GM04503 (cell line): ENCODE measurements around the gene MDC1.
"Not testable (repeated sequence)": the region's sequence is repeated elsewhere in the genome, so short reads cannot be mapped to it uniquely, and the experiment has no call there.

Experiments
- DNase-seq: peaks from one replicate; pipeline ENCODE4 v3.0.0-alpha.2; 2012; ENCODE audit warnings: low read depth

Gene MDC1

DNA sequence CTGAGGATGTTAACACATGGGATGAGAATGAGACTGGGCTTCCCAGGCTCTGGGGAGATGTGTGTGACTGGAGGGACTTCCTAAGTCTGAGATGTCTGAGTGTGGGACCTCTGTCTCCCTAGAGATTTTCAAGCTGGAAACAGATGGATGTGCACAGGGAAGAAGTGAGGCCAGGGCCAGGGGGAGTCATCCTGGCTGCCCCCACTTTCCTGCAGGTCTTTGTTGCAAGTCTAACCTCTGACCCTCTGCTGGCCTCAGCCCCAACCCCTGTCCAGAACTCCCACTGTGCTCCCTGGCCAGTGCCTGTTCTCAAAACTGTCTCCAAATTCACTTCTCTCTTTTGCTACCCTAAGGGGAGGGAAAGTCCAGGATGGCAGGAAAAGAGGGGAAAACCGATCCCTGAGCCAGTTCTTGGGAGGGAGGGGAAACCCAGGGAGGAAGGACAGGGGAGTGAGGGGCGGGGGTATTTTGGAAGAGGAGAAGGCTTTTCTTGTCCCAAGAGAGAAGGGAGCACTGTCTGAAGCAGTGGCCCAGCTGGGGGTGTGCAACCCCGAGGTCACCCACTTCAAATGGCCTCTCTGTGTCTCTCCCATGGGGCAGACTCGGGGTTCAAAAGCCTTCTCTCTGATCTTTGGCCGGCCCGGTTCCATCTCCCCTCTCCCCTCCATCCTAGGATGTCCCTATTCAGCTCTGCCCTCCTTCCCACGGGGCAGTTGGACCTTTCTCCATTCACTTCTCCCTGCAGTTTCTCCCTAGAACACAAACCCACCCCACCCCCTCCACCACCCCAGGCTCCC is 33.7 kb downstream of the MDC1 start:
- DNase-seq: no peak

DNA sequence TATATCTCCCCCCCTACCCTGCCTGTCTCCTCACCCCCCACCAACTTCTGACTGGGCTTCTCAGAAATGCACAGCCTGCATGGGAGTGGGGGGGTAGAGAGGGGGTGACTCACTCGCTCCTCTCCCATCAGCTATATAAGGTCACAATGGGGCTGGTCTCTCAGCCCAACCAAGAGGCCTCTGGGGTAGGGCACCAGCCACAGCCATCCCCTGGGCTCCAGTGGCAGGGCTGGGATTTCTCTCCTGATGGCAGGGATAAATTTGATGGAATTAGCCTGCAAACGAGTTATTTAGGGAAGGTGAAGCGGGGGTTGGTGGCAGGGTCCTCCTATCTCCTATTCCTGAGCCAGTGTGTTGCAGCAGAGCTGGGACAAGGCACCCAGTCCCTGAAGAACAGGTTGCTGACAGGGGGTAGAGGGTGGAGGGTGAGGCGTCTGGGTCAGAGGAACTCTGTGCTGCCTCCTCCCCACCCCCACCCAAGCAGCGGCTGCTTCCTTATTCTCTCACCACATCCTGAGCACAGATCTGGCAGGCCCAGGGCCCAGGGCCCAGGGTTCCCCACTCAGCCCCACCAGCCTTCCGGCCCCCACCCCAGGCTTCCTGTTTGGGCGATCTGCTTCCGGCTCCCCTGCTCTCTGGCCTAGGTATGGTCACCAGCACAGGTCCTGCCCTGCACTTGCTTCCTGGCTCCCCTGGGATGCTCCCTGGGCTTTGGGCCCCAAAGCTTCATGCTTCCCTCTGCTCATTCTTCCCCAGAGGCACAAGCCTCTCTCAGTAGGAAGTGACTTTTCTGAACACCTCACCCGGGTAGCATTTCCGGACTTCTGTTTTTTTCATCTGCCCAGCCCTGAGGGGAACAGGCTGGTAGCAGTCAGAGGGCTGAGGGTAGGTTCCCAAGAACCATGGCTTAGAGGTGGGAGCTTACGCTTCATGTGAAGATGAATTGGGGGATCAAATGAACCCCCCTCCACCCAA is 34.7 kb downstream of the MDC1 start:
- DNase-seq: peak; percentile 76

DNA sequence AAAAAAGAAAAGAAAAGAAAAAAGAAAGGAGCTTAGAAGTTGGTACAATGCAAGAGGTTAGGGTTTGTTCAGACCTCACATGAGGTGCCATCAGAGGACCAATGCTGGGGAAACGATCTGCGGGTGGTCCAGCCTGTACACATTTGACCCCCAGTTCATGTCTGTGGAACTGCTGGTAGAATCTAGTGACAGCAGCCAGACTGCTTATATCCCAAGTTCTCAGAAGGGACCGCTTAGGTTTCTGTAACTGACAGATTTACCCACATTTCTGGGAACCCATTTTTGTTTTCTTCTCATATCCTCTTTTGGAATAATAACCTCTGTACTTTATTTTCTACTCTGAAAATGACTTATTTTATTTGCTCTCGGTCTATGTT is 35.3 kb downstream of the MDC1 start:
- no peak for DNase-seq

DNA sequence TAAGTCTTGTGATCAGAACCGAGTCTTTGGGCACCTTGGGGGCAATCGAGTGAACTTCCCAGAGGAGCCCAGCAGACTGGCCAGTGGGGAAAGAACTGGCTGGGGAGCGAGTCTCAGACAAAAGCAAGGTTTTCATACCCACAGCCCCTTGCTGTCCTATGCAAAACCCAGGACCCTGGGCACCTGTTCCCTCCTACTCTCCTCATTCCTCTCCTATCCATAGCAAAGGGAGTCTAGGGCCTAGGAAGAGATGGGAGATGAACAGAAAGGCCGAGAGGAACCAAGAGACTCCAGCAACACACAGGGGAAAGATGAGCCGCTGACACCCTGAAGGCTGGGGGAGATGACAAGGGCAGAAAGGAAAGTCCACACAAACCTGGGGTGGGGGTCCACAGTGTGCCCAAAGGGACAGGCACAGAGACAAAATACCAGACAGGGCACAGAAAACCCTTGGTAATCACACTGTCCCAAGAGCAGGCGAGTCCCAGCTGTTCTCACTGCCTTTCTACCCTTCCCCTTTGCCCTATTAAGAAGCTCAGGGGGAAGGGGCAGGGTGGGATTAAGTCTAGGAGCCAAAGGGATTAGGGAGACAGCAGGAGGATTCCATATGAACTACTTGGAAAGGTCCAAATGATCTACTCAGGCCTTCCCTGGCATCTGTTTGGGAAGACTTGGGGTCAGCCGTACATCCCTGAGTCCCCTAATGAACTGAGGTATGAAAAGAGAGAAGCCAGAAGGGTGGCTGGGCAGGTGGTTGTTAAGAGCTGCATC is 37.1 kb downstream of the MDC1 start:
- no peak for DNase-seq

DNA sequence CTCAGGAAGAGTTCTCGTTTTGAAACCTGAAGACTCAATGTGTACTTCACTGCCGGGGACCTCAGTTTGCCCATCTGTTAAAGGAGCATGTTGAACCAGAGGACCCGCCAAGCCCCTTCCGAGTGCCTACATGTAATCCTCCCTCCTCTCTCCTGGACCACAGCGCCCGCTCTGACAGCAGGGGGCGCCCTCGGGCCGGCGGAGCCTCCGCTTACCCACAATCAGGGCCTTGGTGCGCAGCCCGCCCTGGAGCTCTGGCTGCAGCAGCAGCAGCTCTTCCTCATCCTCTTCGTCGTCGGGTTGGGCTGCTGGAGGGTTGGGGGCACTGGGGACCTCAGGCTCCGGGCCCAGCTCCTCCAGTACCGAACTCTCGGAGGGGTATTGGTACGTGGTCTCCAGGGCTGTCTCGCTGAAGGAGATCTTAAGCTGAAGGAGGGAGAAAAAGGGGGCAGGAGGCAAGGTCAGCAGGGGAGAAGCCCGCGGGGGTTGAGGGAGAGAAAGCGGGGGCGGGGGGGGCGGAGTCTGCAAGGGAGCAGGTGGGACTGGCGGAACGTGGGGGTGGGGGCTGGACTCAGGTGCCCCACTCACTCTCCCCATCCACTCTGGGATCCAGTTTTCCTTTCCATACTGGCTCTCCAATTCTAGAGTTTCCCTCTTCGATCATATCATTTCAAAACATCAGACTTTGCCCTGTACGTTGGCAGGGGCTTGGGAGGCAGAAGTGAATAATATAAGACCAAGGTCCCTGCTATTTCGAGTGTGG is 37.9 kb downstream of the MDC1 start:
- DNase-seq: no peak

DNA sequence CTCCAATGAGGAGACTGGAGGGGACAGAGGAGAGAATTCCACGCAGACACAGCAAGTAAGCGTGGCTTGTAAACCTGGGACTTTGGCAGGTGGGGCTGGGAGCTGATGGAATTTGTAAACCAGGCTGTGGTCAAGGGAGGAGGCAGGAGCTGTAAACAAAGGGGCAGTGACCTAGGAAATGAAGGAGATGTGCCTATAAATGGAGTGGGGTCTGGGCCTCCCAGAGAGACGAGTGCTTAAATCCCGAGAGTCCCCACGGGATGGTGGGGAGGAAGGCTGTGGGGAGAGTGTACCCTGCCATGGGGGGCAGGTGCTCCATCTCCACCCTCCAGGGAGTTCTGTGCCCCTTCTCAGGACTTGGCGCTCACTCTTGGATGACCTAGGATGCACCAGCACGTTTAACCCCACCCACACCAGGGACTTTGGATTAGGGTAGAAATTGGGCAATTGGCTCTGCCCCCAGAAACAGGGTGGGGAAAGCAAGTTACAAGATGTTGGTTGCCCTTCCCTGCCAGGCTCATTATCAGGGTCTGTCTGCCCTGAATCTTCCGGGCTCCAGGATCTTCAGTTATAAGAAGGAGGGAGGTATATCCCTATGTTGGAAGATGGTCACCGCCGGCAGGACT is 40.3 kb downstream of the MDC1 start:
- DNase-seq: no peak

DNA sequence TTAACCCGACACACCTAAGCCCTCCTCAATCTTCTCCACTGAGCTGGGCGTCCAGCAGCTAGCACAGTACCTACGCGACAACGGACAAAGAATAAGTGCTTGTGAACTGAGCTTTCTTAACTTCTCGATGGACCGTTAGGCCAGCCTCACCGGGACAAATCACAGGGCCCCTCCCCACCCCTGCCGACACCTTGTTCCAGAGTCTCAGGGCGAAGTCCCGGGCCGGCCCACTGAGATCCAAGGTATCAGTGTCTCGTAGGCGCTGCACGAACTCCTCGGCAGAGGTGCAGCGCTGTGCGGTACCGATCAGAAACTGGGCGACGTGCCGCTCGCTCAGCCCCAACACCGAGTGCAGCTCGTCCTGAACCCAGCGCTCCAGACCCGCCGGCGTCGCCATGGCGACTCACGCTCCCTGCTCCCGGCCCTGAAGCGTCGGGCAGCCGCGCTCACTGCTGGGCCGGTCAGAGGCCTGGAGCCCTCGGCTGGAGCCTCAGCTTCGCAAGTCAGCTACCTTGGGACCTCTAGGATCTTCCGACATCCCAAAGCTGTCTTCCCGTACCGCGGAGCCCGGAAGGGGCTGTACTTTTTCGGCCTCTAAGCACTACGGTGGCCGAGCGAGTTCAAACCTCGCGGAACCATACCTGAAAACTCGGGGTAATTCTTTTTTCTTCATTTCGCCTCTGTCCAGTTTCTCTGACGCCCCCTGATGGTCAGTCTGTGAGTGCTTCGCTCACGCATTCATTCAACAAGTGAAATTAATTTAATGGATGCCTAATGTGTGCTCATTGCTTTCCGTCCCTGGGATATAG is 44.4 kb downstream of the MDC1 start, which contains the start of gene DHX16:
Gene DHX16, minus strand, starts transcription at position 562 of the 809 bp plus-strand sequence. Its CDS starts 165 bp downstream, at position 397.
- DNase-seq: peak; percentile 93

DNA sequence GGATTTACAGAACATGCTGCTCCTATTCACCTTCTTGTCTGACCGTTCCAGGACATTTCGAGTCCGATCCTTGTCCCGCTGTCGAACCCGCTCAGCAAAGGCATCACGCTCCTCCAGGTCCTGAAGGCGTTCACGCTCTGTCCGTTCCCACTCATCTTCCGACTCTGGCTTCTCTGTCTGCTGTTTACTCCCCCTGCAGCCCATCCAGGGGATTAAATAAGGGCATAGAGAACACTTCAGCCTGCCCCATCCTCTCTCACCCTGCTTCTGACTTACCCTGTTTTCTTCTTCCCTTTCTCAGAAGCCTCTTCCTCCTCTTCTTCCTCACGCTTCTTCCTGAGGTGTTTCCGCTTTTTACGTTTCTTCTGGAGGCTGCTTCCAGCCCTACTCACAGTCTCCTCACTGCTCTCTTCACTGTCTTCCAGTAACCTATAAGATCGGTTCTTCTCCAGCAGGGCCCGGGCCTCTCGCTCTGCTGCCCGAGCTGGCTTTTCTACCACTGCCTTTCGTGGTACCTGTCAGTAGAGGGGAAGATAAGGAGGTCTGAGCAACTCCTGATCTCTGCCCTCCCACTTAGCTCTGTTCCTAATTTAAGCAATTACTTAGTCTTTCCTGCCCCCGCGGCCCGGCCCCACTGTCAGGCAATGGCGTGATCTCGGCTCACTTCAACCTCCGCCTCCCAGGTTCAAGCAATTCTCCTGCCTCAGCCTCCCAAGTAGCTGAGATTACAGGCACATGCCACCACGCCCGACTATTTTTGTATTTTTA is 46.1 kb downstream of the MDC1 start:
- no peak for DNase-seq

DNA sequence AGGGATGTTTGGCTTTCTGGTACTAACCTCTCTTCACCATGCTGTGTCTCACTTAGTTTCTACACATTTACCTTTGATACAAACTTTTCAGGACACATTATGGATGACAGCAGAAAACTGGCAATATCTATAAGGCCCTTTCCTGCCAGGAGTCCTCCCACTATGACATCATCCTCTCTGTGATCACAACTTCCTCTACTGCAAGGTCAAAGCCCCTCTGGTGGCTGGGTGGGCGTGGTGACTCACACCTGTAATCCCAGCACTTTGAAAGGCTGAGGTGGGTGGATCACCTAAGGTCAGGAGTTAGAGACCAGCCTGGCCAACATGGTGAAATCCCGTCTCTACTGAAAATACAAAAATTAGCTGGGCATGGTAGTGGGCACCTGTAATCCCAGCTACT is 50.8 kb downstream of the MDC1 start:
- not testable (repeated sequence) for DNase-seq

DNA sequence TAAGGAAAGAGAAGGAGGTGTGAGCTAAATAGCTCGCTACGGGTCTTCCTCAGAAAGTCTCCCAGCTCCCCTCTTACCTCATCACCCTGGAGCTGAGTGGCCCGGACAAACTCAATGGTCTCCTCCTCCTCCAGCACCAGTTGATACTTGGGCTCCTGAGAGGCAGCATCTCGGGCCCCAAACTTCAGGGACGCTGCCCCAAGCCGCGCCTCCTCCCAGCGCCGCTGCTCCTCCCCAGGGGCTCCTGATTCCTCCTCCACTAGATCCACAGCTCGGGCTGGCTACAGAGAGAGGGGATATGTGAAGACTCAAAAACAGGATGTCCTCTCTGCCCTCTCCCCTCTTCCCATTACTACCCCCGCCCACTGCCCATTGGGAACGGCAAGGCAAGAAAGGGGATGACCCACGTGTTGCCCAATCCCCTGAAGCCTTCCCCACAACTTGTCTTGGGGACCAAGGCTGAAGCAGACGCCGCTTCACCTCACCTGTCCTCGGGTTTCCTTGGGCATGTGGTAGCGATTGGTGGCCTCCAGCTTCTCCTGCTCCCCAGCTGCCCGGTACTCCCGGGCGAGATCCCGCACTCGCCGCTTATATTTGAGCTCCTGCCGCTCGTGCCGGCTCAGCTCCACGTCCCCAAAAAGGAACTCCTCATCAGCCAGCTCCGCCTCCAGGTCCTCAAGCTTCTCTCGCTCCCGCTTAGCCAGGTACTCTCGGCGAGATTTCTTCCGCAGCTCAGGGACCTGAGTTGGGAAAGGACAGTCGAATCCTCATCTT is 51.9 kb downstream of the MDC1 start:
- no peak for DNase-seq

DNA sequence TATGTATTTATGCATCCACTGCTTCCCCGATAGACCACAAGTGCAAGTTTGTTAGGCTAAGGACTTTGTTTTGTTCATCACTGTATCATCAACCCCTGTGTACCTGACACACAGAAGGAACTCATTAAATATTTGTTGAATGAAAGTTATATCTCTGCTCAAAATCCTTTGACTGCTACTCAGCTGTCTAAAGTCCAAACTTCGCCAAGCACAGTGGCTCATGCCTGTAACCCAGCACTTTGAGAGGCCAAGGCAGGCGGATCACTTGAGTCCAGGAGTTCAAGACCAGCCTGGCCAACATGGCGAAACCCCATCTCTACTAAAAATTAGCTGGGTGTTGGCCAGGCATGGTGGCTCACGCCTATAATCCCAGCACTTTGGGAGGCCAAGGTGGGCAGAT is 59.2 kb downstream of the MDC1 start:
- DNase-seq: not testable (repeated sequence)

DNA sequence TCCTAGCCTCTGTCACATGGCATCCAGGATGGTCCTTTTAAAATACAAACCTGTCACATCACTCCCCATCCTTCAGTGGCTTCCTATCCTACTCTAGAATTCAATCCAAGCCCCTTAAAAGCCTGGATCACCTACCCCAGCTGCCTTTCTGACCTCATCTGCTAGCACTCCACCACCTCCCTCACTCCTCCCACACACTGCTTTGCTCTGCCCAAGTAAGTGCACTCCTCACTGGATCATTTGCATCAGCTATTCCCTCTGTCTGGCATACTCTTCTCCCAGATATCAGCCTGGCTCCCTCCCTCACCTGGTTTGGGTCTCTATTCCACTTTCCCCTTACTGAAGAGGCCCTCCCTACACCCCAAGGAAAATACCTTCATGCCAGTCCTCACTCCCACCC is 59.6 kb downstream of the MDC1 start:
- no peak for DNase-seq

DNA sequence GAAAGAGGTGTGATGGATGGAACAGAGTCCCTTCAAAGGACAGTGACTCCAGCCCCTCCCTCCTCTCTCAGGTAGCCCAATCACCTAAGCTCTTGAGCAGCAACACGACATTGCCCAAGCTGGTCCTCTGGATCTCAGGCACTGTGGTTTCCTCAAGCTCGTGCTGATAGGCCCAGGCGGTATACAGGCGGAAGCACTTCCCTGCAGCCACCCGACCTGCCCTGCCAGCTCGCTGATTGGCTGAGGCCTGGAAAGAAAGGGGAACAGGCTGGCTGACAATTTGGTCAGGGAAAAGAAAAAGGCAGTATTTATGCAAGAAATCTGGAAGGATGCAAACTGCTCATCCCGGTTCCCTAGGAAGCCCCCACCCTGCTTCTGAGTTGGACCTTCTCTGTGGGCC is 60.6 kb downstream of the MDC1 start:
- no peak for DNase-seq

DNA sequence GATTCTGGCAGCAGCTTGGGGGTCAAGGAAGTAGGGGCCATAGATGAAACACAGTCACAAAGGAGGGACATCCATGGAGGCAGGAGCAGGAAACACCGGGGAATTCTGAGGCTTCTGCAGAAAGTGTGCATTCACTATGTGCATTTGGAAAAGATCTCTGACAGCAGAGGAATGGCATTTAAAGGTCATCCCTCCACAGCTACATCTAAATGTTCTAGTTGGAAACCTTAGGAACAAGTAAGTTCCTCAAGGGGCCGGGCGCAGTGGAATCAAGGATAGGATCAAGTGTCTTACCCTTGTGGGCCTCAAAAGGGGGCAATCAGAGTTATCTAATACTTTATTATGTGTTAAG is 61.4 kb downstream of the MDC1 start:
- no peak for DNase-seq

DNA sequence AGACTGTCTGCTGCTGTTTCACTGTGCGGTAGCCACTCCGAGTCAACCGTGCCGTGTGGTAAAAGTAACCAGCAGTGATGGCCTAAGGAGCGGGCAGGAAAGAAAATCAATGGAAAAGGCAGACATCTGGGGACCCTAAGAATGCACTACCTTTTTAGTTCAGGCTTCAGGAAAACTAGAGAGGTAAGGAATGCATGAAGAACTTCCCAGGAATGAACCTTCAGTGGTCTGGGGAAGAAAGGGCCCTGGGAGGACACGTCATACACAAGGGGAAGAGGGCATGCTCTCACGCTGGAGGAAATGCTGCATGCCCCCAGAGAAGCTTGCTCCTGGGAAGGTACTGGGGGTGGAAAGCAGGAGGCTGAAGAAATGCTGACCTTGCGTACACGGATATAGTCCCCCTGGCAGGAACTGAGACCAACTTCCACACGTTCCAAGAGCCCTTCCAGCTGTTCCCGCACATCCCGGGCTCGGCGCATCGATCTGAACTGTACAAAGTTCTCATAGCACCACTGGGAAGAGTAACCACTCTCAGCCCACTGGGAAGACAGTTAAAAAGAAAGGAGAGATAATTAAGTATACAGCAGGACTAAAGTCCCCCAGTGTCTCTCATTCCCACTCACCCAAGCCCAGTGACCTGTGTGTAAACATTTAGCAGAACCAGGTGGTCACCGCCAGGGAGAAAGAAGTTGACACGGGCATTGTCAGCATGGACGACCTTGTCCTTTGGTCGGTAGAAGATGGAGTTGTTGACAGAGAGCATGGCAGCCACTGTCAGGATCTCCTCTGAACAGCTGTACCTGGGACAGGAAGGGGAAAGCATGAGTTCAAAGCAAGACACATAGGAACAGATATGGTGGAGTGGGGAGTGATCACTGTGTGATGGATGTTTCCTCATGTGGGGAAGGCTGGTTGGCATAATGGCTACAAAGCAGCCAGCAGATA is 62.0 kb downstream of the MDC1 start:
- no peak for DNase-seq

DNA sequence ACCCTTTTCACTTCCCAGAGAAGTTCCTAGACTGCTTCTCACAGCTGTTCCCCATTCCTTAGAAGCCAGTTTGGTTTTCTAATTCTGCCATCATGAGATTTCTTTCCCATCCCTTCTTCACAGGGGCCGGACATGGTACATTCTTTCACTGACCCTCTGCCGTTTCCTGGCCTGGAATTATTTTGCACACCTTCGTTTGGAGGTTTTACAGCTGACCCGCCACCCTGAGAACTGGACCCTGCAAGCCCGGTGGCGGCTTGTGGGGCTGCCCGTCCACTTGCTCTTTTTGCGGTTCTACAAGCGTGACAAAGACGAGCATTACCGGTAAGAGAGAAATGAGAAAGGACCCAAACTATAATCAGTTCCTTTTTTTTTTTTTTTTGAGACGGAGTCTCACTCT is 65.9 kb downstream of the MDC1 start:
- no peak for DNase-seq
